ENCODE data around the gene WDR46. TPM values are rescaled to one million over a fixed set of nuclear protein-coding genes. Genes with fewer than 3 reads are reported as not detected.
"Not testable (repeated sequence)": the region's sequence is repeated elsewhere in the genome, so short reads cannot be mapped to it uniquely, and the experiment has no call there.

The WDR46 gene
- total and polyA plus RNA-seq, 5 experiments from 2014 or later = 53.3 to 83.7 (median 71.3) TPM

GRCh38 chr6:33273129-33273923 lies 15.7 kb downstream of the WDR46 start:
- H3K27ac Mint-ChIP-seq = peak overlapping the region; percentile 99 to 100 (median 99)
- peak overlapping the region; percentile 92 to 99 (median 96) for H3K4me3 Mint-ChIP-seq
- ATAC-seq (no peak), DNase-seq (no peak)
- peaks cover 0 to 59% (median 4%) of the 10 kb centered on the region in 3 donors for H3K36me3 Mint-ChIP-seq
- H3K9me3 Mint-ChIP-seq = no peaks in the 10 kb centered on the region
- POLR2A ChIA-PET = interaction anchor here (1.1 to 5.4 kb wide), 8 partner anchors 9 to 157 kb away, joined by 3 to 93 read pairs (median 44); partner anchors contain the start of genes PFDN6, RGL2, WDR46 and ZBTB22
- H3K27me3 Mint-ChIP-seq = no peaks in the 10 kb centered on the region
- H3K4me1 Mint-ChIP-seq = peaks cover 36 to 82% (median 75%) of the 10 kb centered on the region in 4 donors

DNA sequence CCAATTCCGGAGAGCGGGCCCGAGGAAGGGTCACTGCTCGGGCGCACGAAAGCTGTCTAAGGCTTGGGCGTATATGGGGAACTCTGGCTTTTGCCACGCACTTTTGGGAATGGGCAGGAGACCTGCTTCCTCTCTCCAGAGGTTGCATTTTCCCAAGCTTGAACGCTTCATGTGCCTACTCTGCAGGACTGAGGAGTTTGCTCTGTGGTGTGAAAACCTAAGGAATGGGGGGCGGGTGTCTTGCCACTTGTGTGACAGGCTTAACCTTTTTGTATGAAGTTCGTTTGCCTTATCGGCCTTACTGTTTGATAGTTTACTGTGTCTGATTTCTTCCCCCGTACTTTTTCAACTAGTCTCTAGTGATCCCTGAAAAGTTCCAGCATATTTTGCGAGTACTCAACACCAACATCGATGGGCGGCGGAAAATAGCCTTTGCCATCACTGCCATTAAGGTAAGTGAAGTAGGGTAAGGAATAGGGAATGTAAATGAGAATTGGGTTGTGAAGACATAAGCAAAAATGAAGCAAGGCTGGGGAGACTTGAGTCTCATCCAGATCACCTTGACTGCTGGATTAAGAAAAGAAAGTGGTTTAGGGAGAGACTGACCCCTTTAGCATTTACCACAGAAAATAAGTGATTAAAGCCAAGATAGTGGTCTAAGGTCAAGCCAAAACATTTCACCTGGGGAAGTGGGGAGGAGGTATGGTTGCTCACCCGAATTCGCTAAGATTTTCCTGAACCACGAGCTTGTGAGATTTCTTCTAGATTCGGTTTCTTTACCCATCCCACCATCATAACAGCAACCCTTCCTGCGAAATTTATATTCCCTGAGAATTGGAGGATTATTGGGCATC lies 16.5 kb downstream of the WDR46 start:
- Mint-ChIP-seq H3K36me3 (peaks cover 0 to 63% (median 8%) of the 10 kb centered on the region in 3 donors), H3K27ac (peak overlapping the region; percentile 99 to 100 (median 99)), H3K9me3 (no peaks in the 10 kb centered on the region), H3K4me3 (peak overlapping the region; percentile 92 to 99 (median 96)), H3K4me1 (peaks cover 35 to 75% (median 73%) of the 10 kb centered on the region in 4 donors), H3K27me3 (no peaks in the 10 kb centered on the region)
- ATAC-seq (peak; percentile 1 to 8), DNase-seq (no peak)
- POLR2A ChIA-PET = interaction anchor here (0.8 to 5.4 kb wide), 30 partner anchors 10 to 427 kb away, joined by 3 to 93 read pairs (median 7); partner anchors contain the start of genes CUTA, PFDN6, RGL2 and RING1

- Mint-ChIP-seq H3K9me3 (no peaks in the 10 kb centered on the region), H3K27ac (peak within 1 kb of the TSS; percentile 99 to 100 (median 99)), H3K36me3 (peaks cover 0 to 70% (median 10%) of the 10 kb centered on the region in 3 donors), H3K4me3 (peak within 1 kb of the TSS; percentile 92 to 99 (median 96)), H3K4me1 (peaks cover 34 to 71% (median 70%) of the 10 kb centered on the region in 4 donors), H3K27me3 (no peaks in the 10 kb centered on the region)
- POLR2A ChIA-PET = interaction anchor here (0.6 to 5.4 kb wide), 41 partner anchors 9 to 1607 kb away, joined by 3 to 93 read pairs (median 6); partner anchors contain the start of genes CUTA, HSD17B8, PFDN6 and RGL2
- ATAC-seq = peak; percentile 86 to 88
- DNase-seq = peak; percentile 78 to 100 (median 94)
Observed at GRCh38 chr6:33271468-33272274, 17.4 kb downstream of the WDR46 start, which contains the start of the genes RPS18 and VPS52. RPS18 (plus strand) TSS chr6:33272075; CDS start chr6:33272120, 45 bp downstream. VPS52 (minus strand) TSS chr6:33271876; CDS start chr6:33271675, 201 bp downstream.

DNA sequence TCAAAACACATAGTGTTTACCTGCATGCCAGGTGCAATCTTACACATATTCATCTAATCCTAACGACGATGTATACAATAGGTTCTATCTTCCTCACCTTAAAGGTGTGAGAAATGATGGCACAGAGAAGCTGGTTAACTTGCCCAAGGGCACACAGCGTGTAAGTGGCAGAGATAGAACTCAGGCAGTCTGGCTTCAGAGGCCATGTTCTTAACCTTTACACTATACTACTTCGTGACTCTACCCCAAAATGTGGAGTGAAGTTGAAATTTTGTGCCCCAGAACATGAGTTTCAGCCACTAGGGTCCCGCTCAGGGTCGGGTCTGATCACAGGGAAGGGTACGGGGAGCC lies 17.9 kb downstream of the WDR46 start:
- Mint-ChIP-seq H3K27me3 (no peaks in the 10 kb centered on the region), H3K27ac (peak overlapping the region; percentile 99 to 100 (median 99)), H3K9me3 (no peaks in the 10 kb centered on the region), H3K36me3 (peaks cover 3 to 70% (median 13%) of the 10 kb centered on the region in 3 donors), H3K4me1 (peaks cover 29 to 65% (median 64%) of the 10 kb centered on the region in 4 donors), H3K4me3 (peak overlapping the region; percentile 92 to 99 (median 96))
- POLR2A ChIA-PET = interaction anchor here (0.6 to 5.4 kb wide), 34 partner anchors 8 to 1607 kb away, joined by 3 to 93 read pairs (median 7); partner anchors contain the start of genes CUTA, HSD17B8, PFDN6 and RGL2
- DNase-seq = no peak
- peak; percentile 38 to 52 for ATAC-seq

DNA sequence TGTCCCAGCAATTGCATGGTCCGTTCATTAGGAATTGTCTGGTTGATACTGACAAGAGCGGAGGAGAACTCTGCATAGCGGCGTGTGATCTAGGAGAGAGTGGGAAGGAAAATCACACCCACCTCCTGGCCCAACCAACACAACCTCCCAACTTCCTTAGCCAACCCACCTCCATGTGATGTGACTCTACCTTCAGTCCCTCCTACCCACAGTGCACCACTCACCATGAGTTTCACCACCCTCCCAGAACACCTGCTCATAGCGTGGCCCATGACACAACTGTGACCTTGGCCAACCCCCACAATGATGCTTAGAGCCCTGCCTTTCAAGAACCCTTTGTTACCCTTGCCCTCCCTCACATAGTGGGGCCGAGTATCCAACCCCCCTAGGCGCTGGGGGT lies 25.0 kb downstream of the WDR46 start:
- peaks cover 3 to 15% (median 7%) of the 10 kb centered on the region in 4 donors for H3K4me1 Mint-ChIP-seq
- ATAC-seq = no peak
- no peaks in the 10 kb centered on the region for H3K9me3 Mint-ChIP-seq
- POLR2A ChIA-PET = interaction anchor here (0.9 to 2.5 kb wide), 2 partner anchors 14 to 17 kb away, joined by 3 to 6 read pairs; no protein-coding TSS in a partner anchor
- peak overlapping the region in 2 of 10 donors; percentile 29 to 52 for H3K27ac Mint-ChIP-seq
- peaks cover 3 to 87% (median 28%) of the 10 kb centered on the region in 3 donors for H3K36me3 Mint-ChIP-seq
- no peaks in the 10 kb centered on the region for H3K27me3 Mint-ChIP-seq
- DNase-seq = no peak
- no peak overlapping the region for H3K4me3 Mint-ChIP-seq

- POLR2A ChIA-PET = interaction anchor here (0.6 to 2.5 kb wide), 6 partner anchors 9 to 349 kb away, joined by 3 to 6 read pairs (median 5); partner anchors contain the start of genes B3GALT4, RPS18 and VPS52
- not testable (repeated sequence) for ATAC-seq, DNase-seq, H3K9me3 Mint-ChIP-seq, H3K4me1 Mint-ChIP-seq, H3K4me3 Mint-ChIP-seq, H3K27me3 Mint-ChIP-seq
- Mint-ChIP-seq H3K27ac (peak overlapping the region in 1 of 10 donors; percentile 83), H3K36me3 (peaks cover 3 to 83% (median 28%) of the 10 kb centered on the region in 3 donors)
Observed at GRCh38 chr6:33262490-33262889, 26.5 kb downstream of the WDR46 start.

- ATAC-seq = no peak
- H3K27ac Mint-ChIP-seq = no peak overlapping the region
- no peak overlapping the region for H3K4me3 Mint-ChIP-seq
- no peak for DNase-seq
- H3K9me3 Mint-ChIP-seq = no peaks in the 10 kb centered on the region
- H3K4me1 Mint-ChIP-seq = peaks cover 0 to 7% (median 0%) of the 10 kb centered on the region in 4 donors
- peaks cover 0 to 74% (median 15%) of the 10 kb centered on the region in 3 donors for H3K36me3 Mint-ChIP-seq
- POLR2A ChIA-PET = interaction anchor here (1.3 to 1.4 kb wide), 2 partner anchors 9 to 18 kb away, joined by 4 to 5 read pairs; partner anchors contain the start of gene B3GALT4
- H3K27me3 Mint-ChIP-seq = no peaks in the 10 kb centered on the region
Observed at GRCh38 chr6:33259032-33259431, 30.0 kb downstream of the WDR46 start.

DNA sequence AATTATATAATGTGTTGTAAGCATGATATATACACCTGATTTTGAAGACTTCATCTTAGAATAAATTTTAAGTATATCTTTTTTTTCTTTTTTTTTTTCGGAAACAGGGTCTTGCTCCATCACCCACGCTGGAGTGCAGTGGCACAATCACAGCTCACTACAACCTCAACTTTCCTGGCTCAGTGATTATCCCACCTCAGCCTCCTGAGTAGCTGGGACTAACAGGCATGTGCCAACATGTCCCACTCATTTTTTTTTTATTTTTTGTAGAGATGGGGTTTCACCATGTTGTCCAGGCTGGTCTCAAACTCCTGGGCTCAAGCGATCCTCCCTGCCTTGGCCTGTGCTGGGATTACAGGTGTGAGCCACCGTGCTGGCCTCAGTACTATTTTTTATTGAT lies 34.4 kb downstream of the WDR46 start:
- H3K27ac Mint-ChIP-seq = no peak overlapping the region
- POLR2A ChIA-PET = interaction anchor here (2.5 kb wide), 1 partner anchor 34 kb away, joined by 9 read pairs; the partner anchor contains the start of genes PFDN6 and WDR46
- H3K27me3 Mint-ChIP-seq = no peaks in the 10 kb centered on the region
- peaks cover 0 to 62% (median 6%) of the 10 kb centered on the region in 3 donors for H3K36me3 Mint-ChIP-seq
- no peak for DNase-seq
- no peak for ATAC-seq
- no peak overlapping the region for H3K4me3 Mint-ChIP-seq
- peaks cover 16 to 28% (median 24%) of the 10 kb centered on the region in 4 donors for H3K4me1 Mint-ChIP-seq
- no peaks in the 10 kb centered on the region for H3K9me3 Mint-ChIP-seq

DNA sequence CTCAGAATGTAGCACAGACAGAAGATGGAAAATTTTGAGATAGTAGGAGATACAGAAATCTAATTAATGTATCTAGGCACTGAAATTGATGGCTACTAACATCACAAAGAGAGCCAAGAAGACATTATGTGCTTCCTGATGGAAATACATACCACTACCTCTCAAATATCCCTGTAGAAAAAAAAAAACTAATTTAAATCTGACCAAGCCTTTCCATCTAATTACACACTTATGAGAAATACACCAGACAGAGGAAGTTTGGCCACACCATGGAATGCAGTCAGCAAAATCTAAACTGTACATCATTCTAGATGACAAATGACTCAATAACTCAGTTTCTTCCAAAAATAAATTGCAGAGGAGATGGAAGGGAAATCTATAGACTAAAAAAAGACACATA lies 36.3 kb downstream of the WDR46 start:
- Mint-ChIP-seq H3K36me3 (peaks cover 0 to 51% (median 0%) of the 10 kb centered on the region in 3 donors), H3K27me3 (no peaks in the 10 kb centered on the region), H3K4me3 (no peak overlapping the region), H3K4me1 (peaks cover 22 to 41% (median 38%) of the 10 kb centered on the region in 4 donors), H3K27ac (peak overlapping the region in 2 of 10 donors; percentile 0 to 53), H3K9me3 (no peaks in the 10 kb centered on the region)
- no peak for DNase-seq
- POLR2A ChIA-PET = no interaction called here
- no peak for ATAC-seq

- H3K4me1 Mint-ChIP-seq = peaks cover 22 to 41% (median 38%) of the 10 kb centered on the region in 4 donors
- no peaks in the 10 kb centered on the region for H3K27me3 Mint-ChIP-seq
- H3K4me3 Mint-ChIP-seq = peak overlapping the region in 9 of 10 donors; percentile 1 to 69 (median 28)
- no peak for DNase-seq
- no peak for ATAC-seq
- H3K36me3 Mint-ChIP-seq = peaks cover 0 to 44% (median 0%) of the 10 kb centered on the region in 3 donors
- H3K9me3 Mint-ChIP-seq = no peaks in the 10 kb centered on the region
- H3K27ac Mint-ChIP-seq = peak overlapping the region in 9 of 10 donors; percentile 10 to 84 (median 31)
- POLR2A ChIA-PET = interaction anchor here (0.6 to 5.4 kb wide), 8 partner anchors 19 to 289 kb away, joined by 3 to 84 read pairs (median 12); partner anchors contain the start of genes B3GALT4, RGL2, RPS18 and VPS52
Observed at GRCh38 chr6:33251395-33252012, 37.5 kb downstream of the WDR46 start.

All from naive thymus-derived CD8-positive, alpha-beta T cell (primary cell).